Adrenal gland (tissue), 5 donors: Measurements from ENCODE around the gene KCNIP1.

ENCODE experiments used
- POLR2A ChIP-seq, 2 donors: fragments of 450-650 bp; IDR thresholded peaks; one replicate each; pipeline ENCODE4 v1.6.1; 2017; ENCODE audit warnings: antibody characterized with exemption in 2 of 2, mild to moderate bottlenecking in 2 of 2, moderate library complexity in 1 of 2
- TF ChIP-seq, protein P1 (sequence below), 6 experiments: fragments of 450-650 bp in 4 of 6; fragments of 200-600 bp in 2 of 6; sonication (generic) in 1 of 6; IDR thresholded peaks; 1 replicate in 5 of 6; 2 replicates in 1 of 6; pipeline versions ENCODE4 v1.5.1 to v1.8.0; 2016 to 2021; ENCODE audit warnings: antibody characterized with exemption in 6 of 6, mild to moderate bottlenecking in 2 of 6, moderate library complexity in 1 of 6
- donor health status: DM: no; HTN: no; CAD: no.

DNA sequence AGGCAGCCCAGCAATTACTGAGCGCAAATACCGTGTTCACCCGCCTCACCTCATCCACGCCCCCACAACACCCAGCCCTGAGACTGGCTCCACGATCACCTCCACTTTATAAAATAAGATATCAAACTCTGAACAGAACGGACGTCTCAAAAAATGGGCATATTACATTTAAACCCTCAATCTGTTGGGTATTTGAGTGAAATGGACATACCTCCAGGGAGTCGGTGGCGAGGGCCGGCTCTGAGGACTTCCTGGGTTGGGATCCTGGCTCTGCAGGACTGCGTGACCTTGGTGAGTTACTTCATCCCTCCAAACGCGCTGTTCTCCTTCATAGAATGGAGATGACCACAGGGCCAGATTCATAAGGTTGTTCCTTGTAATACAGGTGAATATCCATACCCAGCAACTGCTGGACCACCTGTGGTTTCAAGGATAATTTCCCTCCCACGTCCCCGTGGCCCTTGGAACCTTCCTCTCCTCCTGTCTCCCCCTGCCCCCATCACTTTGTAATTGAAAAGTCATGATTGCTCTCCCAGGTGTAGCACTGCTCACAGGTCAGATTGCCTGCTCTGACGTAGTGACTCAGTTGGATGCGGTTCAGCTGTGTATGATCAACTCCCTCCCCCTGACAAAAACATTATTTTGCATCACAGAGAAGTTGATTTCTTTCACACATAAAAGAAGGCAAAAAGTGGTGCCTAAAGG, 135.6 kb downstream of the KCNIP1 start:
- TF ChIP-seq, protein P1, sequence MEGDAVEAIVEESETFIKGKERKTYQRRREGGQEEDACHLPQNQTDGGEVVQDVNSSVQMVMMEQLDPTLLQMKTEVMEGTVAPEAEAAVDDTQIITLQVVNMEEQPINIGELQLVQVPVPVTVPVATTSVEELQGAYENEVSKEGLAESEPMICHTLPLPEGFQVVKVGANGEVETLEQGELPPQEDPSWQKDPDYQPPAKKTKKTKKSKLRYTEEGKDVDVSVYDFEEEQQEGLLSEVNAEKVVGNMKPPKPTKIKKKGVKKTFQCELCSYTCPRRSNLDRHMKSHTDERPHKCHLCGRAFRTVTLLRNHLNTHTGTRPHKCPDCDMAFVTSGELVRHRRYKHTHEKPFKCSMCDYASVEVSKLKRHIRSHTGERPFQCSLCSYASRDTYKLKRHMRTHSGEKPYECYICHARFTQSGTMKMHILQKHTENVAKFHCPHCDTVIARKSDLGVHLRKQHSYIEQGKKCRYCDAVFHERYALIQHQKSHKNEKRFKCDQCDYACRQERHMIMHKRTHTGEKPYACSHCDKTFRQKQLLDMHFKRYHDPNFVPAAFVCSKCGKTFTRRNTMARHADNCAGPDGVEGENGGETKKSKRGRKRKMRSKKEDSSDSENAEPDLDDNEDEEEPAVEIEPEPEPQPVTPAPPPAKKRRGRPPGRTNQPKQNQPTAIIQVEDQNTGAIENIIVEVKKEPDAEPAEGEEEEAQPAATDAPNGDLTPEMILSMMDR (IDR thresholded peaks at IDR 0.05): no peak
- TF ChIP-seq POLR2A (IDR thresholded peaks at IDR 0.05): no peak
